GM23248 (cell line): ENCODE data around the gene PCBP3.

Experiments used
- EZH2 ChIP-seq: fragments of 200-600 bp; sonication (generic); IDR thresholded peaks from 2 replicates; pipeline ENCODE4 v1.6.1; 2018; ENCODE audit warnings: antibody characterized with exemption, mild to moderate bottlenecking; ENCODE audit not compliant: insufficient read depth, poor library complexity, severe bottlenecking
- EZH2phosphoT487 ChIP-seq: fragments of 200-600 bp; sonication (generic); IDR thresholded peaks from 2 replicates; pipeline ENCODE4 v1.6.1; 2018; ENCODE audit warnings: antibody characterized with exemption, moderate library complexity, mild to moderate bottlenecking, low read depth; ENCODE audit not compliant: insufficient read depth

- TF ChIP-seq EZH2, result no peak
- TF ChIP-seq EZH2phosphoT487, result no peak
Observed at GRCh38 chr21:45750936-45751335, 107.4 kb downstream of the PCBP3 start.
